K562 (cell line): Measurements from ENCODE around the gene MECR. TPM values are rescaled to one million over a fixed set of nuclear protein-coding genes. Genes with fewer than 3 reads are reported as not detected.
A peak's percentile ranks its signal among the peaks of the same experiment; 100 is the strongest.

Experiments
- ATAC-seq: fragments of 200-7000 bp; cut with Tn5 transposase; 3 replicates; pipeline ENCODE4 v1.9.1; 2020; ENCODE audit warnings: moderate library complexity
- BruUV-seq: library from RNA; stranded (reverse); fragments of 400-500 nt; replicated peaks from 2 replicates; lab custom pipeline; 2021; lab: Mats Ljungman, UMichigan
- CTCF ChIA-PET: fragments of 300-600 bp; formaldehyde crosslinking; extraction: SDS; loops from one replicate; lab custom pipeline; 2021; ENCODE audit warnings: low intra/inter-chr PET ratio; lab: Yijun Ruan, JAX
- POLR2A ChIA-PET: fragments of 300-600, 350-650 bp; sonication (Branson Sonifier 250); formaldehyde crosslinking; extraction: SDS; loops from one replicate; lab custom pipeline; 2021; ENCODE audit warnings: antibody characterized with exemption, inconsistent platforms; lab: Yijun Ruan, JAX
- DNase-seq, 4 experiments: peaks; one replicate each; pipeline versions ENCODE4 v3.0.0 to v3.0.0-alpha.2; 2011 to 2018; ENCODE audit warnings: low spot score in 3 of 4, mixed read lengths in 3 of 4; ENCODE audit errors: extremely low read depth in 1 of 4
- FAIRE-seq: peaks from 2 replicates; lab custom pipeline; 2011; peaks lifted over from hg19 to GRCh38; lab: Jason Lieb, UNC
- H2AFZ ChIP-seq: 2 replicates; pipeline ENCODE4 v1.6.0; 2011; ENCODE audit warnings: low read depth, low read length, control low read depth, inconsistent platforms
- H3K27ac ChIP-seq: fragments of 200-600 bp; 3 replicates; pipeline ENCODE4 v1.8.0; 2011; ENCODE audit warnings: low read depth, mild to moderate bottlenecking, control low read depth, inconsistent platforms, low read length, moderate library complexity, mixed read lengths; ENCODE audit errors: extremely low read depth
- H3K27me3 ChIP-seq, 2 experiments: fragments of 300-600 bp in 1 of 2; 2 replicates in 1 of 2; 3 replicates in 1 of 2; pipeline versions ENCODE4 v1.6.0 to v1.8.0; 2011; ENCODE audit warnings: inconsistent platforms in 2 of 2, low read length in 2 of 2, mild to moderate bottlenecking in 1 of 2, mixed read lengths in 1 of 2, moderate library complexity in 1 of 2; ENCODE audit not compliant: control insufficient read depth in 2 of 2, insufficient read depth in 2 of 2
- H3K36me3 ChIP-seq: fragments of 300-600 bp; 3 replicates; pipeline ENCODE4 v1.8.0; 2011; ENCODE audit warnings: mild to moderate bottlenecking, low read length, inconsistent platforms; ENCODE audit not compliant: control insufficient read depth, insufficient read depth
- H3K4me1 ChIP-seq, 2 experiments: fragments of 200-600 bp in 1 of 2; replicated peaks in 1 of 2; 2 replicates in 1 of 2; 3 replicates in 1 of 2; pipeline versions ENCODE4 v1.5.1 to v1.8.0; 2011; ENCODE audit warnings: inconsistent platforms in 2 of 2, low read length in 2 of 2, mild to moderate bottlenecking in 1 of 2, mixed read lengths in 1 of 2, moderate library complexity in 1 of 2; ENCODE audit not compliant: control insufficient read depth in 2 of 2, insufficient read depth in 2 of 2
- H3K4me2 ChIP-seq: 2 replicates; pipeline ENCODE4 v1.6.1; 2011; ENCODE audit warnings: low read length, control low read depth, inconsistent platforms, mixed read lengths; ENCODE audit not compliant: insufficient read depth
- H3K4me3 ChIP-seq: fragments of 200-600 bp; sonication (generic), shearing (Covaris generic); 2 replicates; pipeline ENCODE4 v1.5.1; 2016; ENCODE audit warnings: control low read depth, inconsistent platforms
- H3K79me2 ChIP-seq: fragments of 200-600 bp; 3 replicates; pipeline ENCODE4 v1.8.0; 2011; ENCODE audit warnings: low read length, inconsistent platforms; ENCODE audit not compliant: control insufficient read depth, insufficient read depth
- H3K9ac ChIP-seq, 2 experiments: 2 replicates each; pipeline versions ENCODE4 v1.6.0 to v1.6.1; 2011; ENCODE audit warnings: low read depth in 2 of 2, low read length in 2 of 2, control low read depth in 1 of 2, inconsistent platforms in 1 of 2, mild to moderate bottlenecking in 1 of 2, mixed read lengths in 1 of 2; ENCODE audit not compliant: insufficient read depth in 1 of 2
- H3K9me1 ChIP-seq: one replicate; pipeline ENCODE4 v1.6.0; 2011; ENCODE audit warnings: inconsistent platforms, mild to moderate bottlenecking, low read length, moderate library complexity; ENCODE audit not compliant: control insufficient read depth, insufficient read depth
- H3K9me3 ChIP-seq: replicated peaks from 2 replicates; pipeline ENCODE4 v1.5.1; 2011; ENCODE audit warnings: low read depth, low read length, inconsistent platforms; ENCODE audit not compliant: control insufficient read depth, insufficient read depth
- H4K20me1 ChIP-seq: replicated peaks from 2 replicates; pipeline ENCODE4 v1.6.1; 2011; ENCODE audit warnings: low read length, inconsistent platforms, mixed read lengths; ENCODE audit not compliant: control insufficient read depth, insufficient read depth
- BCOR ChIP-seq: fragments of 450-650 bp; IDR thresholded peaks from 2 replicates; pipeline ENCODE4 v1.6.1; 2016
- CXXC5 ChIP-seq: fragments of 250-450 bp; sonication (Bioruptor Pico); IDR thresholded peaks from 2 replicates; pipeline ENCODE4 v1.8.0; 2022; ENCODE audit warnings: inconsistent platforms, mild to moderate bottlenecking, moderate library complexity
- ESRRA ChIP-seq: fragments of 450-650 bp; IDR thresholded peaks from 2 replicates; pipeline ENCODE4 v1.6.1; 2014; ENCODE audit warnings: low read depth, mild to moderate bottlenecking, moderate library complexity, borderline replicate concordance
- GTF3C2 ChIP-seq: IDR thresholded peaks from 3 replicates; pipeline ENCODE4 v1.6.1; 2011; ENCODE audit warnings: borderline replicate concordance, mild to moderate bottlenecking, moderate library complexity; ENCODE audit not compliant: insufficient read length; ENCODE audit errors: extremely low read depth
- KDM1A ChIP-seq, 2 experiments: fragments of 450-650 bp; IDR thresholded peaks; 2 replicates each; pipeline ENCODE4 v1.6.1; 2016; ENCODE audit warnings: mild to moderate bottlenecking in 2 of 2
- MEF2D ChIP-seq: conservative IDR thresholded peaks from 2 replicates; pipeline ENCODE4 v1.6.1; 2016; ENCODE audit warnings: low read depth, missing genetic modification characterization, missing compliant biosample characterization
- NR2C1 ChIP-seq, 2 experiments: fragments of 450-650 bp; IDR thresholded peaks; 2 replicates each; pipeline ENCODE4 v1.6.1; 2017; ENCODE audit warnings: mild to moderate bottlenecking in 2 of 2, antibody characterized with exemption in 1 of 2, inconsistent platforms in 1 of 2, missing compliant biosample characterization in 1 of 2, missing genetic modification characterization in 1 of 2
- NR2C2 ChIP-seq, 2 experiments: fragments of 200-800 bp in 1 of 2; sonication (Bioruptor generic) in 1 of 2; sonication (generic) in 1 of 2; formaldehyde crosslinking in 1 of 2; IDR thresholded peaks; 2 replicates each; pipeline versions ENCODE4 v1.6.1 to v1.8.0; 2016 to 2022; ENCODE audit warnings: mild to moderate bottlenecking in 1 of 2, missing compliant biosample characterization in 1 of 2, missing genetic modification characterization in 1 of 2, missing genetic modification reagents in 1 of 2
- PHF8 ChIP-seq: fragments of 200-600 bp; sonication (generic); IDR thresholded peaks from 2 replicates; pipeline ENCODE4 v1.6.1; 2012; ENCODE audit warnings: mixed run types, mild to moderate bottlenecking, inconsistent platforms, low read length, moderate library complexity, borderline replicate concordance
- PTBP1 ChIP-seq: fragments of 200-400 bp; formaldehyde crosslinking; IDR thresholded peaks from 2 replicates; pipeline ENCODE4 v1.6.1; 2017; ENCODE audit warnings: low read depth, low read length
- RBM25 ChIP-seq: fragments of 200-400 bp; formaldehyde crosslinking; IDR thresholded peaks from 2 replicates; pipeline ENCODE4 v1.6.1; 2018; ENCODE audit warnings: low read length, low read depth, moderate library complexity; ENCODE audit not compliant: severe bottlenecking
- RCOR1 ChIP-seq, 2 experiments: IDR thresholded peaks; 2 replicates each; pipeline ENCODE4 v1.6.1; 2012; ENCODE audit warnings: low read depth in 2 of 2, low read length in 2 of 2, borderline replicate concordance in 1 of 2, improper control_type of control experiment in 1 of 2
- SMARCA5 ChIP-seq: fragments of 450-650 bp; IDR thresholded peaks from 2 replicates; pipeline ENCODE4 v1.6.1; 2016
- ZFP36 ChIP-seq: fragments of 150-350 bp; IDR thresholded peaks from 2 replicates; pipeline ENCODE4 v1.6.1; 2018; ENCODE audit warnings: low read length, low read depth; ENCODE audit not compliant: partially characterized antibody
- ZNF436 ChIP-seq: fragments of 250-450, 450-650 bp; sonication (Bioruptor Pico); formaldehyde crosslinking; IDR thresholded peaks from 2 replicates; pipeline ENCODE4 v1.7.0; 2020; ENCODE audit warnings: mild to moderate bottlenecking
- WGBS: fragments of 100-300 bp; shearing (Covaris generic); methylation state at CpG from one replicate; pipeline ENCODE4 v1.1.6; 2016; ENCODE audit warnings: low coverage, mixed read lengths; ENCODE audit not compliant: insufficient coverage; ENCODE audit errors: missing lambda C conversion rate; 5-methylcytosine and 5-hydroxymethylcytosine counted together
- in situ Hi-C: fragments of 300-500 bp; cut with MboI; formaldehyde crosslinking; loops from 4 replicates; pipeline ENCODE4 v1.15.0; 2018; ENCODE audit warnings: inconsistent platforms, mixed read lengths
- intact Hi-C: fragments of 100-400 bp; cut with micrococcal nuclease; formaldehyde crosslinking; loops from 2 replicates; pipeline ENCODE4 v1.14.2; 2022
- polyA plus RNA-seq, 8 experiments: library from polyadenylated mRNA; depleted of rRNA in 4 of 8; stranded (reverse) in 5 of 8; unstranded in 3 of 8; fragments of >200 nt; fragmentation: Nextera tagmentation in 2 of 8; fragmentation: Illumina TruSeq in 1 of 8; extraction: Ambion mirVana in 2 of 8; extraction: Trizol in 1 of 8; gene quantifications; 2 replicates each; pipeline versions ENCODE4 v1.2.1 to v1.2.3, GENCODE V29; 2011 to 2014; ENCODE audit warnings: inconsistent platforms in 1 of 8, missing spikeins in 1 of 8
- total RNA-seq, 7 experiments: library from RNA; depleted of rRNA in 6 of 7; stranded (reverse); fragments of >200 nt in 6 of 7; fragmentation: Illumina TruSeq in 2 of 7; extraction: Trizol in 2 of 7; gene quantifications; 2 replicates each; pipeline versions ENCODE4 v1.2.1 to v1.2.3, GENCODE V29; 2011 to 2021; ENCODE audit warnings: low replicate concordance in 1 of 7

Gene MECR
- total and polyA plus RNA-seq, 9 of the 15 experiments (the other 6 are each of a cell fraction or from before 2014, with no cell fraction given): 10.4 to 58.6 (median 42.9) TPM

- DNase-seq (no peak), FAIRE-seq (no peak), ATAC-seq (no peak)
- Histone ChIP-seq H3K27me3 (peaks cover 15 to 30% of the 10 kb centered on the region in 2 experiments; a peak in 4 of 5 replicates), H3K27ac (no peak overlapping the region), H3K9ac (no peak overlapping the region), H3K79me2 (no peaks in the 10 kb centered on the region), H3K9me1 (no peaks in the 10 kb centered on the region), H3K4me2 (no peak overlapping the region), H4K20me1 (peaks cover 18% of the 10 kb centered on the region; the same call in 1 of the 2 replicates), H2AFZ (no peak overlapping the region), H3K4me1 (peaks cover 7 to 10% of the 10 kb centered on the region in 2 experiments; a peak in 4 of 5 replicates), H3K36me3 (no peaks in the 10 kb centered on the region), H3K4me3 (no peak overlapping the region), H3K9me3 (no peaks in the 10 kb centered on the region)
- ChIA-PET CTCF (no interaction called here), POLR2A (interaction anchor here (0.6 to 1.3 kb wide), 5 partner anchors 8 to 1470 kb away, joined by 3 to 4 read pairs (median 3); no protein-coding TSS in a partner anchor)
- in situ Hi-C loops (no loop called here), intact Hi-C loops (no loop called here)
- peak; percentile 94 for TF ChIP-seq ZNF436 (CRISPR knock-in tag)
- TF ChIP-seq ESRRA: peak; percentile 76
- 0 out of 2 replicates have a peak, but pooled peaks have one; percentile 53 for TF ChIP-seq PTBP1
- no peak for TF ChIP-seq PHF8
- peak; percentile 100 for TF ChIP-seq ZFP36
- TF ChIP-seq KDM1A (IDR thresholded peaks at IDR 0.05): peak; percentile 34 to 45; a peak in 2 of 4 replicates
- peak; percentile 96 for TF ChIP-seq RBM25
- peak in 1 of 2 experiments; percentile 37; a peak in 1 of 4 replicates for TF ChIP-seq RCOR1 (IDR thresholded peaks at IDR 0.05; ENCODE audit: borderline replicate concordance in 1 of 2, low read depth in 2 of 2, low read length in 2 of 2)
- no peak; the same call in 1 of the 2 replicates for TF ChIP-seq NR2C2 (CRISPR knock-in tag; IDR thresholded peaks at IDR 0.05)
- TF ChIP-seq NR2C2 (tag; IDR thresholded peaks at IDR 0.05): peak; percentile 61
- no peak for TF ChIP-seq MEF2D (tag)
- peak; percentile 81 for TF ChIP-seq NR2C1 (IDR thresholded peaks at IDR 0.05)
- peak; percentile 87 for TF ChIP-seq NR2C1 (tag; IDR thresholded peaks at IDR 0.05)
- TF ChIP-seq SMARCA5: peak; percentile 81; the same call in 1 of the 2 replicates
- peak; percentile 85 for TF ChIP-seq BCOR
- no peak for TF ChIP-seq CXXC5 (CRISPR knock-in tag)
- TF ChIP-seq GTF3C2: peak; percentile 62
- WGBS: 28% methylated on average over 8 of the region's 8 CpGs
- no TSS peak for BruUV-seq
These were observed 20.7 kb upstream of the MECR start for GRCh38 chr1:29251164-29252124.
